Measurements from ENCODE around the gene ZHX3. TPM values are rescaled to one million over a fixed set of nuclear protein-coding genes. Genes with fewer than 3 reads are reported as not detected.

The ZHX3 gene
- total RNA-seq, 1 donor from 2014 or later: 34.6 TPM

- peaks cover 80% of the 10 kb centered on the region for H3K36me3 ChIP-seq
- no peak overlapping the region for H3K4me3 ChIP-seq
- DNase-seq: no peak
- no peaks in the 10 kb centered on the region for H3K9me3 ChIP-seq (replicated peaks)
- no peak overlapping the region for H3K27ac ChIP-seq (replicated peaks)
- peak; percentile 19 for TF ChIP-seq CTCF (IDR thresholded peaks at IDR 0.05; ENCODE audit: borderline replicate concordance)
- intact Hi-C loops (cut with micrococcal nuclease): no loop called here
- H3K4me1 ChIP-seq: peaks cover 9% of the 10 kb centered on the region
- no peaks in the 10 kb centered on the region for H3K27me3 ChIP-seq (ENCODE audit: low read depth)
These were observed 34.6 kb upstream of the ZHX3 start for GRCh38 chr20:41352106-41352505.

- DNase-seq: no peak
- Histone ChIP-seq H3K4me1 (peaks cover 9% of the 10 kb centered on the region), H3K4me3 (no peak overlapping the region), H3K27ac (replicated peaks) (no peak overlapping the region), H3K36me3 (peaks cover 75% of the 10 kb centered on the region), H3K27me3 (ENCODE audit: low read depth) (no peaks in the 10 kb centered on the region), H3K9me3 (replicated peaks) (no peaks in the 10 kb centered on the region)
- intact Hi-C loops (cut with micrococcal nuclease): no loop called here
- TF ChIP-seq CTCF (IDR thresholded peaks at IDR 0.05; ENCODE audit: borderline replicate concordance): no peak
These were observed 33.0 kb upstream of the ZHX3 start for GRCh38 chr20:41350408-41350962.

DNA sequence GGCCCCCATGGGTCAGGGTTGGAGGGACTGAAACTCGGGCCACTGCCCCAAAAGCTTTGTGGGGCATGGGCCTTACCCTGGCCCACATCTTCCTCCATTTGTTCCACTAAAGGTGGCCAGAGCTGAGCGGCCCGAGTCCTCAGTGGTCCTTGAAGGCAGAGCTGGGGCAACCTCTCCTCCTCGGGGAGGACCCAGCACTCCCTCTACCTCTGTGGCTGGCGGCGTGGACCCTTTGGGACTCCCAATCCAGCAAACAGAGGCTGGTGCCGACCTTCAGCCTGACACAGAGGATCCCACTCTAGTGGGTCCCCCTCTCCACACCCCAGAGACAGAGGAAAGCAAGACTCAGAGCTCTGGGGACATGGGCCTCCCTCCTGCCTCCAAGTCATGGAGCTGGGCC is 32.4 kb upstream of the ZHX3 start:
- Histone ChIP-seq H3K4me1 (peaks cover 9% of the 10 kb centered on the region), H3K9me3 (replicated peaks) (no peaks in the 10 kb centered on the region), H3K27ac (replicated peaks) (no peak overlapping the region), H3K27me3 (ENCODE audit: low read depth) (no peaks in the 10 kb centered on the region), H3K36me3 (peaks cover 71% of the 10 kb centered on the region), H3K4me3 (no peak overlapping the region)
- intact Hi-C loops (cut with micrococcal nuclease): no loop called here
- no peak for DNase-seq
- no peak for TF ChIP-seq CTCF (IDR thresholded peaks at IDR 0.05; ENCODE audit: borderline replicate concordance)

GRCh38 chr20:41349266-41349665 is 31.7 kb upstream of the ZHX3 start:
- intact Hi-C loops (cut with micrococcal nuclease): no loop called here
- Histone ChIP-seq H3K9me3 (replicated peaks) (no peaks in the 10 kb centered on the region), H3K27ac (replicated peaks) (no peak overlapping the region), H3K4me1 (peaks cover 9% of the 10 kb centered on the region), H3K27me3 (ENCODE audit: low read depth) (no peaks in the 10 kb centered on the region), H3K4me3 (no peak overlapping the region), H3K36me3 (peaks cover 66% of the 10 kb centered on the region)
- no peak for DNase-seq
- no peak for TF ChIP-seq CTCF (IDR thresholded peaks at IDR 0.05; ENCODE audit: borderline replicate concordance)

DNA sequence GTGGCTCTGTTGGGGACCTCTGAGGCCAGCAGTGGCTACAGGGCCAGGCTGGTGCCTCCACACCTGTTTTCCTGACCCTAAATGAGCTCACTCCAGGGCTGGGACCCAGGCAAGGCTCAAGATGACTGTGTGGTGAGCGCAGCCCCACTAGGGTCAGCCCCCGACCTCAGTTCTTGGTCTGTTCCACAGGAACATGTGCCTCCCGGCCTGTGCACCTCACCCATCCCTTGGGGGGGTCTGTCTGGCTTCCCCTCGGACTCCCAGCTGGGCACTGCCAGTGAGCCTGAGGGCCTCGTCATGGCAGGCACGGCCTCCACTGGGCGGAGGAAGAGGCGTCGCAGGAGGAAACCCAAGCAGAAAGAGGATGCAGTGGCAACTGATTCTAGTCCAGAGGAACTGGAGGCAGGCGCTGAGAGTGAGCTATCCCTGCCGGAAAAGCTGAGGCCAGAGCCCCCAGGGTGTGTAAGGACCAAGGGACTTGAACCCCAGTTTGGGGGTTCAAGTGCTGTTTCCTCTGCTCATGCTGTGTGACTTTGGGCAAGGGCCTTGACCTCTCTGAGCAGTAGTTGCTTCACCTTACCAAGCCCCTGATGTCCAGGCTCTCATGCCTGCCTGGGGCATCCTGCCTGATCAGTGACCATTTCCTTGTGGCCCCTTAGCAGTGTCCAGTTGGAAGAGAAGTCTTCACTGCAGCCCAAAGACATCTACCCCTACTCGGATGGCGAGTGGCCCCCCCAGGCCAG is 31.1 kb upstream of the ZHX3 start:
- intact Hi-C loops (cut with micrococcal nuclease): no loop called here

More for the DNA sequence above, 31.1 kb upstream of the ZHX3 start:
- Histone ChIP-seq H3K27me3 (ENCODE audit: low read depth) (no peaks in the 10 kb centered on the region), H3K9me3 (replicated peaks) (no peaks in the 10 kb centered on the region), H3K4me3 (no peak overlapping the region), H3K27ac (replicated peaks) (peak overlapping the region; percentile 16), H3K36me3 (peaks cover 65% of the 10 kb centered on the region), H3K4me1 (peaks cover 11% of the 10 kb centered on the region)
- DNase-seq: no peak
- no peak for TF ChIP-seq CTCF (IDR thresholded peaks at IDR 0.05; ENCODE audit: borderline replicate concordance)

Data from left ventricle myocardium inferior (tissue), 1 donor.